ENCODE measurements around the gene KRTAP9-6.
"Not testable (repeated sequence)": the region's sequence is repeated elsewhere in the genome, so short reads cannot be mapped to it uniquely, and the experiment has no call there.

Gene KRTAP9-6, protein sequence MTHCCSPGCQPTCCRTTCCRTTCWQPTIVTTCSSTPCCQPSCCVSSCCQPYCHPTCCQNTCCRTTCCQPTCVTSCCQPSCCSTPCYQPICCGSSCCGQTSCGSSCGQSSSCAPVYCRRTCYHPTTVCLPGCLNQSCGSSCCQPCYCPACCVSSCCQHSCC

DNA sequence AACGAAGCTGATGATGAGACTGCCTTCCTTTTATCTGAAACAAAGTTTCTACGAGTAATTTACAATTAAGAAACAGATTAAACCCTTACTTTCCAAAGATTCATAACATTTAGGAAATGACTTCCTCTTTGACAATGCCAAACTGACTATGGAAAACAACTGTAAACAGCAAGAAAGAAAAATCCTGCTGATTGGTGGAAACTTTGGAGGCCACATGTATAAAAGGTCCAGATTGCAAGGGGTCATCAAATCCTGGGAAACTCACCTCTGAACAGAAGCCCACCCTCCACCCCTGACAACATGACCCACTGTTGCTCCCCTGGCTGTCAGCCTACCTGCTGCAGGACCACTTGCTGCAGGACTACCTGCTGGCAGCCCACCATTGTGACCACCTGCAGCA lies at the start of gene KRTAP9-6:
TSS of gene KRTAP9-6 (plus strand) at position 301 of the 400 bp plus-strand sequence. CDS start at position 301, 0 bp downstream.
- no peak for TF ChIP-seq GATA3 (IDR thresholded peaks at IDR 0.05; ENCODE audit: low read depth, low read length)
- TF ChIP-seq GATA2 (IDR thresholded peaks at IDR 0.05; ENCODE audit: low read depth, low read length): no peak

DNA sequence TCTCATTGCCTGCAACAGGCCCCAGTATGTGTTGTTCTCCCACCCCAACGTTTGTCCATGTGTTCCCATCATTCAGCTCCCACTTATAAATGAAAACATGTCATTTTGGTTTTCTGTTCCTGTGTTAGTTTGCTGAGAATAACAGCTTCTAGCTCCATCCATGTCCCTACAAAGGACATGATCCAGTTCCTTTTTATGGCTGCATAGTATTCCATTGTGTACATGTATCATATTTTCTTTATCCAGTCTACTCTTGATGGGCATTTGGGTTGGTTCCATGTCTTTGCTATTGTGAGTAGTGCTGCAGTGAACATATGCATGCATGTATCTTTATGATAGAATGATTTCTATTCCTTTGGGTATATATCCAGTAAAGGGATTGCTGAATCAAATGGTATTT lies 49.5 kb upstream of the KRTAP9-6 start:
- no peak for TF ChIP-seq GATA3 (IDR thresholded peaks at IDR 0.05; ENCODE audit: low read depth, low read length)
- TF ChIP-seq GATA2 (IDR thresholded peaks at IDR 0.05; ENCODE audit: low read depth, low read length): no peak

DNA sequence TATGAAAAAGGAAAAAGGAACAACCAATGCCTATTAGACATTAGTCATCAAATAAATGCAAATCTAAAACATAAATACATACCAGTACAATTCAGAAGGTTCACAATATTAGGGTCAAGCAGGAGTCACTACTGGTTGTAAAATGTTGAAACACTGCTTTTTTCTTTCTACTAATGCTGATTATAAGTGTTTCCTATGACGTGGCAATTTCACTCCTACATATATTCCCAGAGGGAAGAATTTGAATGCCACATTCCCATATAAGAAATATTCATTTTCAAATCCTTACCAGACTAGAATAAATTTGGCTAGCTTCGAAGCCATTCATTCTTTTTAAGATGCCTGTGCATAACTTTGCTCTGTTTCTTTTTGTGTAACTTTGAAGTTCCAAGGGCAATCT lies 41.4 kb upstream of the KRTAP9-6 start:
- TF ChIP-seq GATA2 (IDR thresholded peaks at IDR 0.05; ENCODE audit: low read depth, low read length) (no peak), GATA3 (IDR thresholded peaks at IDR 0.05; ENCODE audit: low read depth, low read length) (no peak)

DNA sequence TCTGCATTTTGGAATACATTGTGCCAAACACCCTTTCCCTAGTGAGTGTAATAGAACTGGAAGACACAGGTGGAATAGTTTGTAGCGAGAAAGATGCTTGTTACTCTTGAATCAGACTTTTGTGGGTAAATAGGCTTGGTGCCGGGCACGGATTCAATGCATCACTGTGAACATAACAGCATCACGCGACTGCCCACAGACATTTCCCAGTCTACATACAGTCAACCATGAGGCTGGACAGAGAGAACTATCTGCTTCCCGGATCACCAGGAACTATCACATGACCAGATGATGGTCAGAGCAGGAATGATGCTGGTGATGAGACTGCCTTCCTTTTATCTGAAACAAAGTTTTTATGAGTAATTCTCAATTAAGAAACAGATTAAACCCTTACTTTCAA lies 39.1 kb upstream of the KRTAP9-6 start:
- TF ChIP-seq GATA3 (IDR thresholded peaks at IDR 0.05; ENCODE audit: low read depth, low read length) (no peak), GATA2 (IDR thresholded peaks at IDR 0.05; ENCODE audit: low read depth, low read length) (no peak)

DNA sequence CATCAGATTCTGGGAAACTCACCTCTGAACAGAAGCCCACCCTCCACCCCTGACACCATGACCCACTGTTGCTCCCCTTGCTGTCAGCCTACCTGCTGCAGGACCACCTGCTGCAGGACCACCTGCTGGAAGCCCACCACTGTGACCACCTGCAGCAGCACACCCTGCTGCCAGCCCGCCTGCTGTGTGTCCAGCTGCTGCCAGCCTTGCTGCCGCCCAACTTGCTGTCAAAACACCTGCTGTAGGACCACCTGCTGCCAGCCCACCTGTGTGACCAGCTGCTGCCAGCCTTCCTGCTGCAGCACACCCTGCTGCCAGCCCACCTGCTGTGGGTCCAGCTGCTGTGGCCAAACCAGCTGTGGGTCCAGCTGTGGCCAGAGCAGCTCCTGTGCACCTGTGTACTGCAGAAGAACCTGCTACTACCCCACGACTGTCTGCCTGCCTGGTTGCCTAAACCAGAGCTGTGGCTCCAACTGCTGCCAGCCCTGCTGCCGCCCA lies 38.5 kb upstream of the KRTAP9-6 start, which contains the start of gene KRTAP9-2:
TSS of gene KRTAP9-2 (plus strand) at position 51 of the 498 bp plus-strand sequence. CDS start at position 58, 7 bp downstream.
- not testable (repeated sequence) for TF ChIP-seq GATA2, GATA3 (IDR thresholded peaks at IDR 0.05; ENCODE audit: low read depth, low read length)

DNA sequence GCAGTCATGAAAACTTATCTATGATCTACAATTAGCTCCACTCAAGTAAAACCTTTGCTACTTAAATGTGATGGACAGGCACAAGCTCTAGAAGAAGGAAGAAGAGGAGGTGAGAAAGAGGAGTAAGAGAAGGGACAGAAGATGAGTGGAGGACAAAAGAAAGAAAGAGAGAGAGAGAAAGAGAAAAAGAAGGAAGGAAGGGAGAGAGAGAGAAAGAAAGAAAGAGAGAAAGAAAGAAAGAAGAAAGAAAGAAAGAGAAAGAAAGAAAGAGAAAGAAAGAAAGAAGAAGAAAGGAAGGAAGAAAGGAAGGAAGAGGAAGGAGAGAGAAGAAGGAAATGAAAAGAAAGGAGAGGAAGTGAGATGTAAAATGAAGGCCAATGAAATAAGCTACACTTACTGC lies 35.1 kb upstream of the KRTAP9-6 start:
- TF ChIP-seq GATA3 (IDR thresholded peaks at IDR 0.05; ENCODE audit: low read depth, low read length): no peak

DNA sequence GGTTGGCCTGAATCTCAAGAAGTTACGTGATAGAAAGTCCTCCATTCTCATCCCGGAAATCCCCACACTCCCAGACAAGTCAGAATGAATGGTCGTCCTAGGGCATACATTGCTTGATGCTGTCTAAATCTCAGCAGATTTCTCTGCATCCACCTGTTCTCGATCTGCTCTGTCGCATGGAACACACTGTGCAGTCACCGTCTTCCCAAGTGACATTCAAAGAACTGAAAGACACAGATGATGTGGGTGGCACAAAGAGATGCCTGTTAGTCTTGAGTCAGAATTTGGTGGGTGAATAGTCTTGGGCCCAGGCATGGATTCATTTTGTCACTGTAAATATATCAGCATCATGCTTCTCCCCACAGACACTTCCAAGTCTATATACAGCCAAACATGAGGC lies 33.4 kb upstream of the KRTAP9-6 start:
- TF ChIP-seq GATA2 (IDR thresholded peaks at IDR 0.05; ENCODE audit: low read depth, low read length) (no peak), GATA3 (IDR thresholded peaks at IDR 0.05; ENCODE audit: low read depth, low read length) (no peak)

DNA sequence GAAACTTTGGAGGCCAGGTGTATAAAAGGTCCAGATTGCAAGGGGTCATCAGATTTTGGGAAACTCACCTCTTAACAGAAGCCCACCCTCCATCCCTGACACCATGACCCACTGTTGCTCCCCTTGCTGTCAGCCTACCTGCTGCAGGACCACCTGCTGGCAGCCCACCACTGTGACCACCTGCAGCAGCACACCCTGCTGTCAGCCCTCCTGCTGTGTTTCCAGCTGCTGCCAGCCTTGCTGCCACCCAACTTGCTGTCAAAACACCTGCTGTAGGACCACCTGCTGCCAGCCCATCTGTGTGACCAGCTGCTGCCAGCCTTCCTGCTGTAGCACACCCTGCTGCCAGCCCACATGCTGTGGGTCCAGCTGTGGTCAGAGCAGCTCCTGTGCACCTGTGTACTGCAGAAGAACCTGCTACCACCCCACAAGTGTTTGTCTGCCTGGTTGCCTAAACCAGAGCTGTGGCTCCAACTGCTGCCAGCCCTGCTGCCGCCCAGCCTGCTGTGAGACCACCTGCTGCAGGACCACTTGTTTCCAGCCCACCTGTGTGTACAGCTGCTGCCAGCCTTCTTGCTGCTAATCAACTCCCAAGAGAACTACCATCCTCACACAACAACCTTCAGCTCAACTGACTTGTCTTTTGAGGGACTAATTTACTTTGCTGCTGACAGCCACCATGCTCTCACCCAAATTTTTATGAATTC lies 32.6 kb upstream of the KRTAP9-6 start, which contains the start of gene KRTAP9-3:
TSS of gene KRTAP9-3 (plus strand) at position 51 of the 707 bp plus-strand sequence. CDS start at position 104, 53 bp downstream.
- TF ChIP-seq GATA2, GATA3 (IDR thresholded peaks at IDR 0.05; ENCODE audit: low read depth, low read length): not testable (repeated sequence)

DNA sequence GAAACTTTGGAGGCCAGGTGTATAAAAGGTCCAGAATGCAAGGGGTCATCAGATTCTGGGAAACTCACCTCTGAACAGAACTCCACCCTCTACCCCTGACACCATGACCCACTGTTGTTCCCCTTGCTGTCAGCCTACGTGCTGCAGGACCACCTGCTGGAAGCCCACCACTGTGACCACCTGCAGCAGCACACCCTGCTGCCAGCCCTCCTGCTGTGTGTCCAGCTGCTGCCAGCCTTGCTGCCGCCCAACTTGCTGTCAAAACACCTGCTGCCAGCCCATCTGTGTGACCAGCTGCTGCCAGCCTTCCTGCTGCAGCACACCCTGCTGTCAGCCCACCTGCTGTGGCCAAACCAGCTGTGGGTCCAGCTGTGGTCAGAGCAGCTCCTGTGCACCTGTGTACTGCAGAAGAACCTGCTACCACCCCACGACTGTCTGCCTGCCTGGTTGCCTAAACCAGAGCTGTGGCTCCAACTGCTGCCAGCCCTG lies 27.2 kb upstream of the KRTAP9-6 start, which contains the start of gene KRTAP9-8:
TSS of gene KRTAP9-8 (plus strand) at position 51 of the 489 bp plus-strand sequence. CDS start at position 104, 53 bp downstream.
- not testable (repeated sequence) for TF ChIP-seq GATA2, GATA3 (IDR thresholded peaks at IDR 0.05; ENCODE audit: low read depth, low read length)

DNA sequence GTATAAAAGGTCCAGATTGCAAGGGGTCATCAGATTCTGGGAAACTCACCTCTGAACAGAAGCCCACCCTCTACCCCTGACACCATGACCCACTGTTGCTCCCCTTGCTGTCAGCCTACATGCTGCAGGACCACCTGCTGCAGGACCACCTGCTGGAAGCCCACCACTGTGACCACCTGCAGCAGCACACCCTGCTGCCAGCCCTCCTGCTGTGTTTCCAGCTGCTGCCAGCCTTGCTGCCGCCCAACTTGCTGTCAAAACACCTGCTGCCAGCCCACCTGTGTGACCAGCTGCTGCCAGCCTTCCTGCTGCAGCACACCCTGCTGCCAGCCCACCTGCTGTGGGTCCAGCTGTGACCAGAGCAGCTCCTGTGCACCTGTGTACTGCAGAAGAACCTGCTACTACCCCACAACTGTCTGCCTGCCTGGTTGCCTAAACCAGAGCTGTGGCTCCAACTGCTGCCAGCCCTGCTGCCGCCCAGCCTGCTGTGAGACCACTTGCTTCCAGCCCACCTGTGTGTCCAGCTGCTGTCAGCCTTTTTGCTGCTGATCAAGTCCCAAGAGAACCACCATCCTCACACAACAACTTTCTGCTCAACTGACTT lies 15.4 kb upstream of the KRTAP9-6 start, which contains the start of gene KRTAP9-4:
TSS of gene KRTAP9-4 (plus strand) at position 51 of the 604 bp plus-strand sequence. CDS start at position 85, 34 bp downstream.
- TF ChIP-seq GATA2, GATA3 (IDR thresholded peaks at IDR 0.05; ENCODE audit: low read depth, low read length): not testable (repeated sequence)

DNA sequence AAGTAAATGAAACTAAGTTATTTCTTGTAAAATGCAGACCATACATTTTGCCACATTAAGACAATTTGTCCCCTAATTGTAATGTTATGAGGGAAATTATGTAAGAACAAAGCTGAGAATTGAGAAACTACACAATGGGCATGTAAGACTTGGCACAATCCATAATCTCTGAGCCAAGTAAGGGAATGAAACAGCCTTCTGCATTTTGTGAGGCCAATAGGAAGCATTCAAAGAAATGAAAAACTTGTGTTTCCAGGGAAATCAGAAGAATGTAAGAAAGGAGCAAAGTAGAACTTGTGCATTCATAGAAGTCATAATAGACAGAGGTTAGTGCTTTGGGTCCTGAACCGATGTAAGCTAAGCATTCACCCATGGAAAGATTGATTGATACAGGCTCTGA lies 13.9 kb upstream of the KRTAP9-6 start:
- TF ChIP-seq GATA3 (IDR thresholded peaks at IDR 0.05; ENCODE audit: low read depth, low read length) (no peak), GATA2 (IDR thresholded peaks at IDR 0.05; ENCODE audit: low read depth, low read length) (no peak)

DNA sequence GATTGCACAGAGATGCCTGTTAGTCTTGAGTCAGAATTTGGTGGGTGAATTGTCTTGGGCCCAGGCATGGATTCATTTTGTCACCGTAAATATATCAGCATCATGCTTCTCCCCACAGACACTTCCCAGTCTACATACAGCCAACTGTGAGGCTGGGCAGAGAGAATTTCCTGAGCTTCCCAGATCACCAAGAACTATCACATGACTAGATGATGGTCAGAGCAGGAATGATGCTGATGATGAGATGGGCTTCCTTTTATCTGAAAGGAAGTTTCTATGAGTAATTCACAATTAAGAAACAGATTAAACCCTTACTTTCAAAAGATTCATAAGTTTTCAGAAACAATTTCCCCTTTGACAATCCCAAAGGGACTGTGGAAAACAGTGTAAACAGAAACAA lies 10.3 kb upstream of the KRTAP9-6 start:
- TF ChIP-seq GATA3 (IDR thresholded peaks at IDR 0.05; ENCODE audit: low read depth, low read length) (no peak), GATA2 (IDR thresholded peaks at IDR 0.05; ENCODE audit: low read depth, low read length) (no peak)

DNA sequence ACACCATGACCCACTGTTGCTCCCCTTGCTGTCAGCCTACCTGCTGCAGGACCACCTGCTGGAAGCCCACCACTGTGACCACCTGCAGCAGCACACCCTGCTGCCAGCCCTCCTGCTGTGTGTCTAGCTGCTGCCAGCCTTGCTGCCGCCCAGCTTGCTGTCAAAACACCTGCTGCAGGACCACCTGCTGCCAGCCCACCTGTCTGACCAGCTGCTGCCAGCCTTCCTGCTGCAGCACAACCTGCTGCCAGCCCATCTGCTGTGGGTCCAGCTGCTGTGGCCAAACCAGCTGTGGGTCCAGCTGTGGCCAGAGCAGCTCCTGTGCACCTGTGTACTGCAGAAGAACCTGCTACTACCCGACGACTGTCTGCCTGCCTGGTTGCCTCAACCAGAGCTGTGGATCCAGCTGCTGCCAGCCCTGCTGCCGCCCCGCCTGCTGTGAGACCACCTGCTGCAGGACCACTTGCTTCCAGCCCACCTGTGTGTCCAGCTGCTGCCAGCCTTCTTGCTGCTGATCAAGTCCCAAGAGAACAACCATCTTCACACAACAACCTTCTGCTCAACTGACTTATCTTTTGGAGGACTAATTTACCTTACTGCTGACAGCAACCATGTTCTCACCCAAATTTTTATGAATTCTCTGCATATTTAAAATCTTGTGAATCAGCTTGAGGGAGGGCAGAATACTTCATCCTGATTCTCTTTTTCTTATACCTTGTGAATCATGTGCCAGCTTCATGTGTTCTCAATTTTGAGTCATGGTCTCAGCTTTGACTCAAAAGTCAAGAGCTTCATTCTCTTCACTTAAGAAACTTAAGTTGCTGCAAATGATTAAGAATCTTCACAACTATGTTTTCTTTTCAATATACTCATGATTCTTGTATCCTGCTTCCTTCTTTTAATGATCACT lies 9.5 kb upstream of the KRTAP9-6 start, which contains the start of gene KRTAP9-9:
TSS of gene KRTAP9-9 (plus strand) at position 4 of the 910 bp plus-strand sequence.
- TF ChIP-seq GATA2, GATA3 (IDR thresholded peaks at IDR 0.05; ENCODE audit: low read depth, low read length): not testable (repeated sequence)

Measured in SH-SY5Y (cell line).